Lung (tissue), 12 donors: ENCODE data around the gene LRRC56. TPM values are rescaled to one million over a fixed set of nuclear protein-coding genes. Genes with fewer than 3 reads are reported as not detected.
A peak's percentile ranks its signal among the peaks of the same experiment; 100 is the strongest.

Experiments
- ATAC-seq: fragments of 200-7000 bp; cut with Tn5 transposase; one replicate; pipeline ENCODE4 v1.9.1; 2020; ENCODE audit warnings: moderate number of reproducible peaks; ENCODE audit not compliant: insufficient read depth, low FRiP score
- DNase-seq, 3 donors: peaks; one replicate each; pipeline ENCODE4 v3.0.0-alpha.2; 2013 to 2017
- H3K27ac ChIP-seq, 2 donors: one replicate each; pipeline ENCODE4 v1.5.1; 2013; ENCODE audit warnings: mild to moderate bottlenecking in 2 of 2, moderate library complexity in 2 of 2, control low read depth in 1 of 2, inconsistent platforms in 1 of 2, low read depth in 1 of 2, low read length in 1 of 2
- H3K27me3 ChIP-seq, 3 donors: one replicate each; pipeline ENCODE4 v1.5.1; 2013; ENCODE audit warnings: low read length in 2 of 3; ENCODE audit not compliant: control insufficient read depth in 3 of 3, insufficient read depth in 3 of 3
- H3K36me3 ChIP-seq, 4 donors: one replicate each; pipeline ENCODE4 v1.5.1; 2013; ENCODE audit warnings: low read length in 4 of 4, mild to moderate bottlenecking in 1 of 4, moderate library complexity in 1 of 4; ENCODE audit not compliant: control insufficient read depth in 4 of 4, insufficient read depth in 4 of 4
- H3K4me1 ChIP-seq, 5 donors: one replicate each; pipeline ENCODE4 v1.5.1; 2013; ENCODE audit warnings: low read length in 5 of 5, mild to moderate bottlenecking in 2 of 5, moderate library complexity in 1 of 5; ENCODE audit not compliant: control insufficient read depth in 5 of 5, insufficient read depth in 5 of 5
- H3K4me3 ChIP-seq: one replicate; pipeline ENCODE4 v1.5.1; 2013; ENCODE audit warnings: mild to moderate bottlenecking, control low read depth, moderate library complexity
- H3K9ac ChIP-seq, 2 donors: one replicate each; pipeline ENCODE4 v1.5.1; 2013; ENCODE audit warnings: low read length in 2 of 2, control low read depth in 1 of 2; ENCODE audit not compliant: insufficient read depth in 1 of 2
- H3K9me3 ChIP-seq, 4 donors: one replicate each; pipeline ENCODE4 v1.5.1; 2013; ENCODE audit warnings: low read length in 3 of 4, mild to moderate bottlenecking in 1 of 4, moderate library complexity in 1 of 4; ENCODE audit not compliant: control insufficient read depth in 4 of 4, insufficient read depth in 3 of 4
- WGBS, 2 donors: extraction: QIAGEN DNeasy Blood & Tissue Kit; methylation state at CpG; one replicate each; pipeline ENCODE4 v1.1.7; 2013; 5-methylcytosine and 5-hydroxymethylcytosine counted together
- polyA plus RNA-seq, 2 donors: library from polyadenylated mRNA; stranded (reverse); fragments of 200-250 nt; gene quantifications; one replicate each; pipeline ENCODE4 v1.2.1, GENCODE V29; 2013
- total RNA-seq, 2 donors: library from RNA; depleted of rRNA in 1 of 2; stranded (reverse); fragments of >200 nt in 1 of 2; gene quantifications; one replicate each; pipeline ENCODE4 v1.2.1, GENCODE V29; 2014 to 2021
- TF ChIP-seq, protein P1 (sequence below): IDR thresholded peaks from 2 replicates; pipeline ENCODE4 v1.5.1; 2012; ENCODE audit warnings: mild to moderate bottlenecking; ENCODE audit errors: control extremely low read depth, extremely low read depth
- donor health status: control.
- donor health status: control.
- donor health status: Bipolar disorder and iron deficiency.
- donor health status: healthy.
- donor health status: DM: yes; HTN: yes; CAD: no.

The LRRC56 gene
- total and polyA plus RNA-seq, 4 donors: 3.4 to 11.7 (median 4.7) TPM

GRCh38 chr11:559712-560304 lies 22.5 kb downstream of the LRRC56 start:
- DNase-seq (no peak), ATAC-seq (no peak)
- peaks cover 0 to 29% (median 12%) of the 10 kb centered on the region in 3 donors for H3K27me3 ChIP-seq
- WGBS, 2 donors: 70 to 75% methylated on average over 18 of the region's 18 CpGs
- TF ChIP-seq, protein P1, sequence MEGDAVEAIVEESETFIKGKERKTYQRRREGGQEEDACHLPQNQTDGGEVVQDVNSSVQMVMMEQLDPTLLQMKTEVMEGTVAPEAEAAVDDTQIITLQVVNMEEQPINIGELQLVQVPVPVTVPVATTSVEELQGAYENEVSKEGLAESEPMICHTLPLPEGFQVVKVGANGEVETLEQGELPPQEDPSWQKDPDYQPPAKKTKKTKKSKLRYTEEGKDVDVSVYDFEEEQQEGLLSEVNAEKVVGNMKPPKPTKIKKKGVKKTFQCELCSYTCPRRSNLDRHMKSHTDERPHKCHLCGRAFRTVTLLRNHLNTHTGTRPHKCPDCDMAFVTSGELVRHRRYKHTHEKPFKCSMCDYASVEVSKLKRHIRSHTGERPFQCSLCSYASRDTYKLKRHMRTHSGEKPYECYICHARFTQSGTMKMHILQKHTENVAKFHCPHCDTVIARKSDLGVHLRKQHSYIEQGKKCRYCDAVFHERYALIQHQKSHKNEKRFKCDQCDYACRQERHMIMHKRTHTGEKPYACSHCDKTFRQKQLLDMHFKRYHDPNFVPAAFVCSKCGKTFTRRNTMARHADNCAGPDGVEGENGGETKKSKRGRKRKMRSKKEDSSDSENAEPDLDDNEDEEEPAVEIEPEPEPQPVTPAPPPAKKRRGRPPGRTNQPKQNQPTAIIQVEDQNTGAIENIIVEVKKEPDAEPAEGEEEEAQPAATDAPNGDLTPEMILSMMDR: no peak
- H3K9ac ChIP-seq: no peak overlapping the region
- no peak overlapping the region for H3K4me3 ChIP-seq
- H3K27ac ChIP-seq: peak overlapping the region in 1 of 2 donors; percentile 89
- peaks cover 0 to 15% (median 7%) of the 10 kb centered on the region in 5 donors for H3K4me1 ChIP-seq
- H3K9me3 ChIP-seq: no peaks in the 10 kb centered on the region
- peaks cover 0 to 13% (median 0%) of the 10 kb centered on the region in 4 donors for H3K36me3 ChIP-seq

DNA sequence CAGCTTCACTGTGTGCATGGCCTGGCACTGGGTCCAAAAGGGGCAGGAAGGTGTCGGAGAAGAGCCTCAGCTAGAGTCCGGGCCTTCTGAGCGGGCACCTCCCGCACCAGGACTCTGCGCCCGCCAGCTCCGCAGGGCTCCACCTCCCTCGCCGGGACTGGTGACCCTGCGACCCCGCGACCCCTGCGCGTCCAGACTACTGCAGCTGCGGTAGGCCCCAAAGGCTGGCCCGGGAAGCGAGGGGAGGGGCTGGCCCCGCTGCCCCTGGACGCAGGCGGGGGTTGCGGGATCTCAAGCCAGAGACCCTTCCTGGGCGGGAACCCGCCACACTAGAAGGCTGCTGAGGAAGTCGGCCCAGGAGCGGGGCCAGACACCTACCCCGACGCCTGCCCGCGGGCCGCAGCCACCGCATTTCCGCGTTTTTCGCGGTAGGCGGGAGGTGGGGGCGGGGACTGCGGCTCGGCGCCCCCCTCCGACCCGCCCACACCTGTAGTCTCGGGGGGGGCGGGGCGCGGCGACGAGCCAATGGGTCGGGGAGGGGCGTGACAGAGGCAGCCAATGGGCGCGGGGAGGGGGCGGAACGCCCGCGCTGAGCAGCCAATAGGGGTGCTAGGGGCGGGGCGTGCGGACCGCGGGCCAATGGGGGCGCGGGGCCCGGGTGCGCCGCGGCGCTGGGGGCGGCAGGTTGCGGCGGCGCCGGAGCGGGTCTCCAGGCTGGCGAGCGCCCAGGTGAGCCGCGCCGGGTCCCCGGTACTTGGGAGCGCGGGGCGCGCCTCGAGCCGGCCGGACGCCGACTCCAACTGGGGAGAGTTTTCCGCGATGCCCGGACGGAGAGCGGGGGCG lies 23.2 kb downstream of the LRRC56 start, which contains the start of the genes LMNTD2 and RASSF7:
LMNTD2 (minus strand) TSS at position 434 of the 843 bp plus-strand sequence; CDS start at position 412, 22 bp downstream.
RASSF7 (plus strand) TSS at position 666 of the 843 bp plus-strand sequence. CDS start 799 bp downstream, outside the sequence.
- Histone ChIP-seq H3K27me3 (peaks cover 0 to 29% (median 12%) of the 10 kb centered on the region in 3 donors), H3K4me3 (peak within 1 kb of the TSS; percentile 71), H3K36me3 (peaks cover 0 to 13% (median 0%) of the 10 kb centered on the region in 4 donors), H3K4me1 (peaks cover 0 to 15% (median 4%) of the 10 kb centered on the region in 5 donors), H3K9me3 (no peaks in the 10 kb centered on the region), H3K9ac (no peak within 1 kb of the TSS), H3K27ac (peak within 1 kb of the TSS; percentile 42 to 90)
- WGBS, 2 donors: 1 to 2% methylated on average over 74 to 95 of the region's 95 CpGs
- peak; percentile 73 to 91 (median 87) for DNase-seq
- TF ChIP-seq, protein P1: no peak
- peak; percentile 90 for ATAC-seq

DNA sequence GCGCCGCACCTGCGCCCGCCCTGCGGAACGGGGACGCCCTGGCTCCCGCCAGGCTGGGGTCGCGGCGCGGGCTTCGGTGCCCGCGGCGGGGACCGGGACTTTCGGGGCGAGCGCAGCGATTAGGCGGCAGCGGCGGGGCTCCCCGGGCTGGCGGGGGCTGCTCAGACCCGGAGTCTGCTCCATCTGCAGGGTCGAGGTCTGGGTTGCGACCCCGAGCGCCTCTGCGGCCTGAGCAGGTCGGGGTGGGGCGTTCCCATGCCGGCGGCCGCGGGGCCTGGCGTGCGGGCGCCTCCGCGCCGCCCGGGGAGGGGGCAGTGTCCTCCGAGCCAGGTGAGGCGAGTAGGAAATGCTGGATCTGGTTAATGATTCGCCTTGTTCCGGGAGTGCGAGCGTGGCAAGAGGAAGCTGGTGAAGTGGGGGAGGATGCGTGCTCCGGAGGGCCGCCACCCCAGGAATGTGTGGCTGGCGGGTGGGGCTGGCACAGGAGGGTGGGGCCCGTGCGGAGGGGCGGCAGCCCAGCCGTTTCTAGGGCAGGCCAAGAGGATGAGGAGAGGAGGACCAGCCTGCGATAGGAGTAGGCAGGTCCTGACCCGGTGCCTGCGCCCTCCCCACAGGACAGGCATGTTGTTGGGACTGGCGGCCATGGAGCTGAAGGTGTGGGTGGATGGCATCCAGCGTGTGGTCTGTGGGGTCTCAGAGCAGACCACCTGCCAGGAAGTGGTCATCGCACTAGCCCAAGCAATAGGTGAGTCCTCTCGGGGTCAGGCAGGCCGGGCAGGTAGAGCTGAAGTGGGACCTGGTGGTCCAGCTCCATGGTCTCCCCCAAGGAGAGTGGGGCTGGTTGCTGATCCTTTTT lies 24.0 kb downstream of the LRRC56 start:
- no peaks in the 10 kb centered on the region for H3K9me3 ChIP-seq
- whole genome bisulfite sequencing, 2 donors: 8 to 9% methylated on average over 53 to 67 of the region's 67 CpGs
- DNase-seq (peak; percentile 52 to 81 (median 78)), ATAC-seq (peak; percentile 55)
- H3K36me3 ChIP-seq: peaks cover 0 to 13% (median 0%) of the 10 kb centered on the region in 4 donors
- peak overlapping the region; percentile 71 for H3K4me3 ChIP-seq
- H3K27ac ChIP-seq: peak overlapping the region; percentile 33 to 90
- peaks cover 0 to 26% (median 12%) of the 10 kb centered on the region in 3 donors for H3K27me3 ChIP-seq
- H3K9ac ChIP-seq: no peak overlapping the region
- TF ChIP-seq, protein P1: no peak
- H3K4me1 ChIP-seq: peaks cover 0 to 15% (median 4%) of the 10 kb centered on the region in 5 donors
